Measurements from ENCODE around the gene CFAP20.

- TF ChIP-seq, protein P1, sequence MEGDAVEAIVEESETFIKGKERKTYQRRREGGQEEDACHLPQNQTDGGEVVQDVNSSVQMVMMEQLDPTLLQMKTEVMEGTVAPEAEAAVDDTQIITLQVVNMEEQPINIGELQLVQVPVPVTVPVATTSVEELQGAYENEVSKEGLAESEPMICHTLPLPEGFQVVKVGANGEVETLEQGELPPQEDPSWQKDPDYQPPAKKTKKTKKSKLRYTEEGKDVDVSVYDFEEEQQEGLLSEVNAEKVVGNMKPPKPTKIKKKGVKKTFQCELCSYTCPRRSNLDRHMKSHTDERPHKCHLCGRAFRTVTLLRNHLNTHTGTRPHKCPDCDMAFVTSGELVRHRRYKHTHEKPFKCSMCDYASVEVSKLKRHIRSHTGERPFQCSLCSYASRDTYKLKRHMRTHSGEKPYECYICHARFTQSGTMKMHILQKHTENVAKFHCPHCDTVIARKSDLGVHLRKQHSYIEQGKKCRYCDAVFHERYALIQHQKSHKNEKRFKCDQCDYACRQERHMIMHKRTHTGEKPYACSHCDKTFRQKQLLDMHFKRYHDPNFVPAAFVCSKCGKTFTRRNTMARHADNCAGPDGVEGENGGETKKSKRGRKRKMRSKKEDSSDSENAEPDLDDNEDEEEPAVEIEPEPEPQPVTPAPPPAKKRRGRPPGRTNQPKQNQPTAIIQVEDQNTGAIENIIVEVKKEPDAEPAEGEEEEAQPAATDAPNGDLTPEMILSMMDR (conservative IDR thresholded peaks at IDR 0.05), result no peak
- TF ChIP-seq EZH2 (IDR thresholded peaks at IDR 0.05; ENCODE audit: low read depth), result no peak
Measured at GRCh38 chr16:58127033-58127556, 2.1 kb downstream of the CFAP20 start.

All from PC-9 (cell line).